Measurements from ENCODE around the gene SEPHS1.

- no peak for TF ChIP-seq GATA2 (IDR thresholded peaks at IDR 0.05; ENCODE audit: low read depth, low read length)
- TF ChIP-seq GATA3 (IDR thresholded peaks at IDR 0.05; ENCODE audit: low read depth, low read length) = no peak
Measured at GRCh38 chr10:13390604-13391522, 42.8 kb upstream of the SEPHS1 start.

All from SH-SY5Y (cell line).